HL-60 (cell line): ENCODE data around the gene EXOSC7.

Experiments
- CTCF ChIP-seq: IDR thresholded peaks from one replicate; pipeline ENCODE4 v1.5.1; 2011; ENCODE audit warnings: low read length, control low read depth, inconsistent platforms; ENCODE audit not compliant: insufficient read depth
- GABPA ChIP-seq: IDR thresholded peaks from 2 replicates; pipeline ENCODE4 v1.6.1; 2012; ENCODE audit warnings: low read depth
- POLR2AphosphoS5 ChIP-seq: IDR thresholded peaks from 2 replicates; pipeline ENCODE4 v1.6.1; 2012; ENCODE audit warnings: low read depth
- REST ChIP-seq: IDR thresholded peaks from 2 replicates; pipeline ENCODE4 v1.6.1; 2012; ENCODE audit warnings: low read depth; ENCODE audit not compliant: insufficient replicate concordance

- TF ChIP-seq CTCF (no peak), REST (no peak), POLR2AphosphoS5 (no peak), GABPA (no peak)
Observed at GRCh38 chr3:44932271-44932670, 43.8 kb upstream of the EXOSC7 start.
